ENCODE data around the gene MSI2. TPM values are rescaled to one million over a fixed set of nuclear protein-coding genes. Genes with fewer than 3 reads are reported as not detected.

The MSI2 gene
- total and polyA plus RNA-seq, 9 of the 15 experiments (the other 6 are each of a cell fraction or from before 2014, with no cell fraction given) = 4.6 to 61.8 (median 42.4) TPM

DNA sequence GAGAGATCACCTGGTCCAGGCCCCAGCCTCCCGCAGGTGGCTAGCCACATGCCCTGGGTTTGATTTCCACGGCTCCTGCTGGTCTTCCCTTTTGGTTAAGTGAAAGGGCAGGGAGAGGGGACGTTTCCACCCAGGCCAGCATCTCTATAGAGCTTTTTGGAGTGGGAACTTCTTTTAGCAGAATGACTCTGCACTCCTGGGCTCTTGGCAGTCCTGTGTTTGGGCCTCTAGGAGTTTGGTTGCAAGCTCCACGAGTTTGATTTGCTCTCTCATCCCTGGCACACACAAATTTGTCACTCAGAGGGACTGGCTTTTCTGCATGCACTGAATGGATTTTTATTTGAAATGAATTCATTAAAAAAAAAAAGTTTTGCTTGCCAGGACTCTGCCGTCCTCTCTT is 32.8 kb downstream of the MSI2 start:
- FAIRE-seq (no peak), ATAC-seq (no peak), DNase-seq (ENCODE audit: extremely low read depth in 1 of 4, low spot score in 3 of 4) (no peak)
- Histone ChIP-seq H3K36me3 (ENCODE audit: control insufficient read depth, insufficient read depth, low read length) (peaks cover 24% of the 10 kb centered on the region; the same call in 2 of the 3 replicates), H3K79me2 (ENCODE audit: control insufficient read depth, insufficient read depth, low read length) (peaks cover 45% of the 10 kb centered on the region), H2AFZ (ENCODE audit: low read depth, low read length) (no peak overlapping the region), H3K27ac (ENCODE audit: extremely low read depth, low read depth, low read length) (no peak overlapping the region), H3K9me3 (replicated peaks; ENCODE audit: control insufficient read depth, insufficient read depth, low read depth, low read length) (no peaks in the 10 kb centered on the region), H3K4me2 (ENCODE audit: insufficient read depth, low read length) (no peak overlapping the region), H3K4me3 (no peak overlapping the region), H3K27me3 (ENCODE audit: control insufficient read depth in 2 of 2, insufficient read depth in 2 of 2, low read length in 2 of 2) (no peaks in the 10 kb centered on the region), H3K9me1 (ENCODE audit: control insufficient read depth, insufficient read depth, low read length) (no peaks in the 10 kb centered on the region), H3K9ac (ENCODE audit: insufficient read depth in 1 of 2, low read depth in 2 of 2, low read length in 2 of 2) (no peak overlapping the region), H3K4me1 (replicated peaks in 1 of 2; ENCODE audit: control insufficient read depth in 2 of 2, insufficient read depth in 2 of 2, low read length in 2 of 2) (peaks cover 18 to 32% of the 10 kb centered on the region in 2 experiments), H4K20me1 (replicated peaks; ENCODE audit: control insufficient read depth, insufficient read depth, low read length) (no peaks in the 10 kb centered on the region; the same call in none of the 2 replicates)
- CTCF ChIA-PET (ENCODE audit: low intra/inter-chr PET ratio) = no interaction called here
- TF ChIP-seq KDM4B (IDR thresholded peaks at IDR 0.05; ENCODE audit: borderline replicate concordance in 2 of 2, low read depth in 1 of 2) (no peak), NFE2 (IDR thresholded peaks at IDR 0.05; ENCODE audit: low read depth) (peak; percentile 36)
- intact Hi-C loops (cut with micrococcal nuclease) (no loop called here), in situ Hi-C loops (cut with MboI) (no loop called here)
- POLR2A ChIA-PET = interaction anchor here (0.6 to 1.2 kb wide), 2 partner anchors 32 to 264 kb away, joined by 3 to 5 read pairs; no protein-coding TSS in a partner anchor
- no TSS peak for BruUV-seq (replicated peaks)
- 64% methylated on average over 5 of the region's 5 CpGs for WGBS (ENCODE audit: insufficient coverage, low coverage, missing lambda C conversion rate)

DNA sequence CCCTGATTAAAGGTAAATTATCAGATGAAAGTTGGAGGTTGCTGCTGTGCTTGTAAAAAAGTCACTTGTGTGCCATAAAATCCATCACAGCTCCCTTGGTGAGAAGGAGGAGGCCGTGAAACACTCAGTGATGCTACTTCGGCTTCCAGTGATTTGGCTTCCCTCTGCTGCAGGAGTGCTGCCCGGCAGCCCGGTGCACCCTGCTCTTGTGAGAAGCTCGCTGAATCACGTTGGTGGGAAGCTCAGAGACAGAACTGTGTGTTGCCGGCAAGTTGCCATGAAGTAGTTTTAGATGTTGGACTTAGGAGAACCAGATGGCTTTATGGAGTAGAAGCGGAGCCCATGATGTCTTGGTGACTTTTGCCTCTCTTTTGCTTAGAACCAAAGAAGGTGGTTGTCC is 33.3 kb downstream of the MSI2 start:
- CTCF ChIA-PET (ENCODE audit: low intra/inter-chr PET ratio) = no interaction called here
- H3K27ac ChIP-seq (ENCODE audit: extremely low read depth, low read depth, low read length) = no peak overlapping the region
- in situ Hi-C loops (cut with MboI) = no loop called here
- POLR2A ChIA-PET = interaction anchor here (0.6 to 1.2 kb wide), 2 partner anchors 32 to 264 kb away, joined by 3 to 5 read pairs; no protein-coding TSS in a partner anchor
- H3K4me2 ChIP-seq (ENCODE audit: insufficient read depth, low read length) = no peak overlapping the region
- H3K9me3 ChIP-seq (replicated peaks; ENCODE audit: control insufficient read depth, insufficient read depth, low read depth, low read length) = no peaks in the 10 kb centered on the region
- intact Hi-C loops (cut with micrococcal nuclease) = no loop called here
- H3K27me3 ChIP-seq (ENCODE audit: control insufficient read depth in 2 of 2, insufficient read depth in 2 of 2, low read length in 2 of 2) = no peaks in the 10 kb centered on the region
- BruUV-seq (replicated peaks) = no TSS peak
- H3K36me3 ChIP-seq (ENCODE audit: control insufficient read depth, insufficient read depth, low read length) = peaks cover 28% of the 10 kb centered on the region; the same call in 2 of the 3 replicates
- no peak overlapping the region for H2AFZ ChIP-seq (ENCODE audit: low read depth, low read length)
- no peak overlapping the region for H3K4me3 ChIP-seq
- FAIRE-seq (no peak), ATAC-seq (no peak), DNase-seq (ENCODE audit: extremely low read depth in 1 of 4, low spot score in 3 of 4) (no peak)
- H3K4me1 ChIP-seq (replicated peaks in 1 of 2; ENCODE audit: control insufficient read depth in 2 of 2, insufficient read depth in 2 of 2, low read length in 2 of 2) = peaks cover 15 to 27% of the 10 kb centered on the region in 2 experiments; a peak in 4 of 5 replicates
- no peaks in the 10 kb centered on the region for H3K9me1 ChIP-seq (ENCODE audit: control insufficient read depth, insufficient read depth, low read length)
- H4K20me1 ChIP-seq (replicated peaks; ENCODE audit: control insufficient read depth, insufficient read depth, low read length) = no peaks in the 10 kb centered on the region; the same call in none of the 2 replicates
- 89% methylated on average over 8 of the region's 8 CpGs for WGBS (ENCODE audit: insufficient coverage, low coverage, missing lambda C conversion rate)
- peaks cover 45% of the 10 kb centered on the region for H3K79me2 ChIP-seq (ENCODE audit: control insufficient read depth, insufficient read depth, low read length)
- no peak overlapping the region for H3K9ac ChIP-seq (ENCODE audit: insufficient read depth in 1 of 2, low read depth in 2 of 2, low read length in 2 of 2)
- TF ChIP-seq, protein P1, sequence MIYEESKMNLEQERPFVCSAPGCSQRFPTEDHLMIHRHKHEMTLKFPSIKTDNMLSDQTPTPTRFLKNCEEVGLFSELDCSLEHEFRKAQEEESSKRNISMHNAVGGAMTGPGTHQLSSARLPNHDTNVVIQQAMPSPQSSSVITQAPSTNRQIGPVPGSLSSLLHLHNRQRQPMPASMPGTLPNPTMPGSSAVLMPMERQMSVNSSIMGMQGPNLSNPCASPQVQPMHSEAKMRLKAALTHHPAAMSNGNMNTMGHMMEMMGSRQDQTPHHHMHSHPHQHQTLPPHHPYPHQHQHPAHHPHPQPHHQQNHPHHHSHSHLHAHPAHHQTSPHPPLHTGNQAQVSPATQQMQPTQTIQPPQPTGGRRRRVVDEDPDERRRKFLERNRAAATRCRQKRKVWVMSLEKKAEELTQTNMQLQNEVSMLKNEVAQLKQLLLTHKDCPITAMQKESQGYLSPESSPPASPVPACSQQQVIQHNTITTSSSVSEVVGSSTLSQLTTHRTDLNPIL (CRISPR knock-in tag; IDR thresholded peaks at IDR 0.05) = no peak
- TF ChIP-seq TARDBP (IDR thresholded peaks at IDR 0.05) = no peak
- TF ChIP-seq, protein P2, sequence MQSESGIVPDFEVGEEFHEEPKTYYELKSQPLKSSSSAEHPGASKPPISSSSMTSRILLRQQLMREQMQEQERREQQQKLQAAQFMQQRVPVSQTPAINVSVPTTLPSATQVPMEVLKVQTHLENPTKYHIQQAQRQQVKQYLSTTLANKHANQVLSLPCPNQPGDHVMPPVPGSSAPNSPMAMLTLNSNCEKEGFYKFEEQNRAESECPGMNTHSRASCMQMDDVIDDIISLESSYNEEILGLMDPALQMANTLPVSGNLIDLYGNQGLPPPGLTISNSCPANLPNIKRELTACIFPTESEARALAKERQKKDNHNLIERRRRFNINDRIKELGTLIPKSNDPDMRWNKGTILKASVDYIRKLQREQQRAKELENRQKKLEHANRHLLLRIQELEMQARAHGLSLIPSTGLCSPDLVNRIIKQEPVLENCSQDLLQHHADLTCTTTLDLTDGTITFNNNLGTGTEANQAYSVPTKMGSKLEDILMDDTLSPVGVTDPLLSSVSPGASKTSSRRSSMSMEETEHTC (IDR thresholded peaks at IDR 0.05) = no peak
- no peak for TF ChIP-seq HDAC1 (IDR thresholded peaks at IDR 0.05)
- TF ChIP-seq, protein P3, sequence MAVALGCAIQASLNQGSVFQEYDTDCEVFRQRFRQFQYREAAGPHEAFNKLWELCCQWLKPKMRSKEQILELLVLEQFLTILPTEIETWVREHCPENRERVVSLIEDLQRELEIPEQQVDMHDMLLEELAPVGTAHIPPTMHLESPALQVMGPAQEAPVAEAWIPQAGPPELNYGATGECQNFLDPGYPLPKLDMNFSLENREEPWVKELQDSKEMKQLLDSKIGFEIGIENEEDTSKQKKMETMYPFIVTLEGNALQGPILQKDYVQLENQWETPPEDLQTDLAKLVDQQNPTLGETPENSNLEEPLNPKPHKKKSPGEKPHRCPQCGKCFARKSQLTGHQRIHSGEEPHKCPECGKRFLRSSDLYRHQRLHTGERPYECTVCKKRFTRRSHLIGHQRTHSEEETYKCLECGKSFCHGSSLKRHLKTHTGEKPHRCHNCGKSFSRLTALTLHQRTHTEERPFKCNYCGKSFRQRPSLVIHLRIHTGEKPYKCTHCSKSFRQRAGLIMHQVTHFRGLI (CRISPR knock-in tag; IDR thresholded peaks at IDR 0.05) = no peak
- no peak for TF ChIP-seq ZNF41 (CRISPR knock-in tag; conservative IDR thresholded peaks at IDR 0.05)
- TF ChIP-seq FIP1L1 (IDR thresholded peaks at IDR 0.05; ENCODE audit: low read depth, low read length, poor library complexity, severe bottlenecking) = no peak
- TF ChIP-seq POLR2G (IDR thresholded peaks at IDR 0.05; ENCODE audit: low read depth, low read length) = no peak
- no peak for TF ChIP-seq SOX6 (IDR thresholded peaks at IDR 0.05)

Measured in K562 (cell line).